GM19395 (cell line): ENCODE measurements around the gene CRYBA2.

Source experiments
- ATAC-seq: cut with Tn5 transposase; IDR thresholded peaks from one replicate; pipeline ENCODE4 v1.9.1; 2021; ENCODE audit warnings: mild to moderate bottlenecking, moderate library complexity; ENCODE audit not compliant: unreplicated experiment

CRYBA2 gene

GRCh38 chr2:218999881-219000568 lies 6.8 kb upstream of the CRYBA2 start:
- ATAC-seq: no peak

GRCh38 chr2:218999021-218999880 lies 6.0 kb upstream of the CRYBA2 start:
- ATAC-seq: no peak

- no peak for ATAC-seq
Measured at GRCh38 chr2:218998414-218999002, 5.3 kb upstream of the CRYBA2 start.

GRCh38 chr2:218997731-218998130 lies 4.5 kb upstream of the CRYBA2 start:
- no peak for ATAC-seq

GRCh38 chr2:218996937-218997336 lies 3.7 kb upstream of the CRYBA2 start:
- ATAC-seq: no peak

GRCh38 chr2:218995972-218996711 lies 2.9 kb upstream of the CRYBA2 start:
- ATAC-seq: no peak

GRCh38 chr2:218995561-218995960 lies 2.3 kb upstream of the CRYBA2 start:
- no peak for ATAC-seq

- ATAC-seq: no peak
Measured at GRCh38 chr2:218992703-218993344, 398 bp downstream of the CRYBA2 start.

GRCh38 chr2:218992196-218992595 lies 1.0 kb downstream of the CRYBA2 start:
- ATAC-seq: no peak

GRCh38 chr2:218991674-218992168 lies 1.5 kb downstream of the CRYBA2 start:
- ATAC-seq: no peak

- no peak for ATAC-seq
Measured at GRCh38 chr2:218990612-218991011, 2.6 kb downstream of the CRYBA2 start.

- no peak for ATAC-seq
Measured at GRCh38 chr2:218990052-218990451, 3.2 kb downstream of the CRYBA2 start.

- no peak for ATAC-seq
Measured at GRCh38 chr2:218988650-218989049, 4.6 kb downstream of the CRYBA2 start.

- ATAC-seq: no peak
Measured at GRCh38 chr2:218988164-218988563, 5.1 kb downstream of the CRYBA2 start.

GRCh38 chr2:218986148-218986761 lies 7.0 kb downstream of the CRYBA2 start:
- no peak for ATAC-seq

GRCh38 chr2:218985325-218986091 lies 7.7 kb downstream of the CRYBA2 start:
- ATAC-seq: no peak

GRCh38 chr2:218985021-218985324 lies 8.2 kb downstream of the CRYBA2 start, which contains the start of gene FEV:
FEV (minus strand) TSS chr2:218985184; CDS start chr2:218985075, 109 bp downstream.
- no peak for ATAC-seq

GRCh38 chr2:218984239-218985020 lies 8.8 kb downstream of the CRYBA2 start:
- ATAC-seq: no peak

- ATAC-seq: no peak
Measured at GRCh38 chr2:218983934-218984238, 9.3 kb downstream of the CRYBA2 start.
